ENCODE results near the gene PPP1R13B. TPM values are rescaled to one million over a fixed set of nuclear protein-coding genes. Genes with fewer than 3 reads are reported as not detected.
A peak's percentile ranks its signal among the peaks of the same experiment; 100 is the strongest.

The PPP1R13B gene
- total and polyA plus RNA-seq, 2 experiments from 2014 or later, result 88.5 to 124 TPM

GRCh38 chr14:103871596-103872480 is 24.5 kb upstream of the PPP1R13B start:
- H3K4me3 ChIP-seq, result no peak overlapping the region
- H3K27me3 ChIP-seq, result no peaks in the 10 kb centered on the region
- H3K27ac ChIP-seq, result no peak overlapping the region
- no peaks in the 10 kb centered on the region for H3K9me3 ChIP-seq (ENCODE audit: low read depth)
- TF ChIP-seq CTCF (IDR thresholded peaks at IDR 0.05; ENCODE audit: low read depth, low read length), result no peak
- DNase-seq (ENCODE audit: low read depth in 1 of 2, low spot score in 1 of 2), result peak; percentile 46 to 53
- H3K36me3 ChIP-seq, result no peaks in the 10 kb centered on the region
- peaks cover 15% of the 10 kb centered on the region for H3K4me1 ChIP-seq (ENCODE audit: low read depth)

- no peak overlapping the region for H3K4me3 ChIP-seq
- no peak for DNase-seq (ENCODE audit: low read depth in 1 of 2, low spot score in 1 of 2)
These were observed 23.7 kb upstream of the PPP1R13B start for GRCh38 chr14:103870891-103871595.

GRCh38 chr14:103870144-103870876 is 22.9 kb upstream of the PPP1R13B start:
- H3K27me3 ChIP-seq, result no peaks in the 10 kb centered on the region
- H3K9me3 ChIP-seq (ENCODE audit: low read depth), result no peaks in the 10 kb centered on the region
- DNase-seq (ENCODE audit: low read depth in 1 of 2, low spot score in 1 of 2), result no peak
- TF ChIP-seq CTCF (IDR thresholded peaks at IDR 0.05; ENCODE audit: low read depth, low read length), result no peak
- no peak overlapping the region for H3K27ac ChIP-seq
- no peak overlapping the region for H3K4me3 ChIP-seq
- peaks cover 15% of the 10 kb centered on the region for H3K4me1 ChIP-seq (ENCODE audit: low read depth)
- H3K36me3 ChIP-seq, result no peaks in the 10 kb centered on the region

More at GRCh38 chr14:103870891-103871595, 23.7 kb upstream of the PPP1R13B start:
- no peaks in the 10 kb centered on the region for H3K27me3 ChIP-seq
- no peak for TF ChIP-seq CTCF (IDR thresholded peaks at IDR 0.05; ENCODE audit: low read depth, low read length)
- no peak overlapping the region for H3K27ac ChIP-seq
- H3K9me3 ChIP-seq (ENCODE audit: low read depth), result no peaks in the 10 kb centered on the region
- peaks cover 15% of the 10 kb centered on the region for H3K4me1 ChIP-seq (ENCODE audit: low read depth)
- H3K36me3 ChIP-seq, result no peaks in the 10 kb centered on the region

- Histone ChIP-seq H3K4me1 (ENCODE audit: low read depth) (peaks cover 15% of the 10 kb centered on the region), H3K4me3 (no peak overlapping the region), H3K36me3 (no peaks in the 10 kb centered on the region), H3K9me3 (ENCODE audit: low read depth) (no peaks in the 10 kb centered on the region), H3K27ac (no peak overlapping the region), H3K27me3 (no peaks in the 10 kb centered on the region)
- TF ChIP-seq CTCF (IDR thresholded peaks at IDR 0.05; ENCODE audit: low read depth, low read length), result no peak
- DNase-seq (ENCODE audit: low read depth in 1 of 2, low spot score in 1 of 2), result no peak
These were observed 22.2 kb upstream of the PPP1R13B start for GRCh38 chr14:103869406-103870143.

All from cardiac muscle cell (in vitro differentiated cells and primary cell).